ENCODE data around the gene ZNRF1.

GRCh38 chr16:74982256-74982655 is 16.6 kb upstream of the ZNRF1 start:
- TF ChIP-seq CTCF (IDR thresholded peaks at IDR 0.05) (no peak), POLR2A (IDR thresholded peaks at IDR 0.05; ENCODE audit: low read depth) (no peak), POLR2AphosphoS5 (IDR thresholded peaks at IDR 0.05) (no peak), EP300 (IDR thresholded peaks at IDR 0.05) (no peak)
